ENCODE results near the gene CENPP.

Gene CENPP

GRCh38 chr9:92645041-92645440 is 319.3 kb downstream of the CENPP start:
- DNase-seq = no peak

- DNase-seq = no peak
Measured at GRCh38 chr9:92647671-92648473, 322.1 kb downstream of the CENPP start.

GRCh38 chr9:92648474-92648971 is 322.8 kb downstream of the CENPP start:
- DNase-seq = no peak

- no peak for DNase-seq
Measured at GRCh38 chr9:92649007-92649406, 323.3 kb downstream of the CENPP start.

GRCh38 chr9:92650296-92650695 is 324.5 kb downstream of the CENPP start:
- DNase-seq = no peak

- no peak for DNase-seq
Measured at GRCh38 chr9:92650839-92651621, 325.3 kb downstream of the CENPP start.

GRCh38 chr9:92652461-92652860 is 326.7 kb downstream of the CENPP start:
- DNase-seq = no peak

- DNase-seq = no peak
Measured at GRCh38 chr9:92654481-92655301, 328.9 kb downstream of the CENPP start.

- DNase-seq = no peak
Measured at GRCh38 chr9:92655366-92655765, 329.6 kb downstream of the CENPP start.

- no peak for DNase-seq
Measured at GRCh38 chr9:92655896-92656536, 330.3 kb downstream of the CENPP start.

GRCh38 chr9:92656537-92656925 is 330.8 kb downstream of the CENPP start:
- DNase-seq = no peak

GRCh38 chr9:92657296-92658094 is 331.7 kb downstream of the CENPP start:
- DNase-seq = no peak

GRCh38 chr9:92658176-92658575 is 332.4 kb downstream of the CENPP start:
- no peak for DNase-seq

- no peak for DNase-seq
Measured at GRCh38 chr9:92658611-92659010, 332.9 kb downstream of the CENPP start.

- no peak for DNase-seq
Measured at GRCh38 chr9:92659601-92660000, 333.8 kb downstream of the CENPP start.

- DNase-seq = no peak
Measured at GRCh38 chr9:92660266-92660665, 334.5 kb downstream of the CENPP start.

GRCh38 chr9:92661127-92661526 is 335.4 kb downstream of the CENPP start:
- no peak for DNase-seq

- DNase-seq = no peak
Measured at GRCh38 chr9:92661743-92662142, 336.0 kb downstream of the CENPP start.

- DNase-seq = no peak
Measured at GRCh38 chr9:92663126-92663525, 337.4 kb downstream of the CENPP start.

GRCh38 chr9:92663951-92664350 is 338.2 kb downstream of the CENPP start:
- no peak for DNase-seq

GRCh38 chr9:92664394-92665152 is 338.8 kb downstream of the CENPP start:
- no peak for DNase-seq
